SK-N-MC (cell line): ENCODE results near the gene SUSD5.
A peak's percentile ranks its signal among the peaks of the same experiment; 100 is the strongest.
"Not testable (repeated sequence)": the region's sequence is repeated elsewhere in the genome, so short reads cannot be mapped to it uniquely, and the experiment has no call there.

Experiments
- DNase-seq: peaks from one replicate; pipeline ENCODE4 v3.0.0-alpha.2; 2011; ENCODE audit warnings: low read depth, low spot score
- H3K27ac ChIP-seq: fragments of 200-600 bp; sonication (generic); 2 replicates; pipeline ENCODE4 v1.5.1; 2016; ENCODE audit warnings: mixed run types
- H3K36me3 ChIP-seq: fragments of 200-600 bp; sonication (generic); 2 replicates; pipeline ENCODE4 v1.6.1; 2017; ENCODE audit warnings: antibody characterized with exemption, low read length, mixed read lengths; ENCODE audit not compliant: insufficient read depth
- H3K4me3 ChIP-seq: fragments of 200-600 bp; sonication (generic); 2 replicates; pipeline ENCODE4 v1.5.1; 2016
- H3K9ac ChIP-seq: fragments of 200-600 bp; sonication (generic); 2 replicates; pipeline ENCODE4 v1.8.0; 2017; ENCODE audit warnings: mixed run types, mixed read lengths; ENCODE audit not compliant: insufficient read length
- H3K9me3 ChIP-seq: fragments of 200-600 bp; sonication (generic); 2 replicates; pipeline ENCODE4 v1.6.1; 2017; ENCODE audit warnings: low read depth, mild to moderate bottlenecking, antibody characterized with exemption, low read length, moderate library complexity, mixed read lengths
- EZH2 ChIP-seq: fragments of 200-600 bp; sonication (generic); IDR thresholded peaks from one replicate; pipeline ENCODE4 v1.6.1; 2017; ENCODE audit warnings: antibody characterized with exemption
- FOXP2 ChIP-seq: optimal IDR thresholded peaks from 2 replicates; pipeline ENCODE3; 2011; ENCODE audit warnings: mild to moderate bottlenecking, moderate library complexity; ENCODE audit not compliant: insufficient read depth; ENCODE audit errors: extremely low read length, control extremely low read depth
- POLR2AphosphoS5 ChIP-seq: IDR thresholded peaks from 2 replicates; pipeline ENCODE4 v1.6.1; 2012; ENCODE audit warnings: mild to moderate bottlenecking, low read depth, low read length, borderline replicate concordance

Gene SUSD5

GRCh38 chr3:33122991-33123390, 95.6 kb downstream of the SUSD5 start:
- no peak overlapping the region for H3K27ac ChIP-seq
- DNase-seq: no peak
- TF ChIP-seq FOXP2: no peak
- no peak for TF ChIP-seq EZH2
- TF ChIP-seq POLR2AphosphoS5: no peak
- no peaks in the 10 kb centered on the region for H3K9me3 ChIP-seq
- H3K4me3 ChIP-seq: no peak overlapping the region
- H3K9ac ChIP-seq: no peak overlapping the region
- H3K36me3 ChIP-seq: no peaks in the 10 kb centered on the region

GRCh38 chr3:33119891-33120290, 98.7 kb downstream of the SUSD5 start:
- no peaks in the 10 kb centered on the region for H3K9me3 ChIP-seq
- no peaks in the 10 kb centered on the region for H3K36me3 ChIP-seq
- no peak for TF ChIP-seq EZH2
- no peak for TF ChIP-seq FOXP2
- TF ChIP-seq POLR2AphosphoS5: no peak
- no peak overlapping the region for H3K4me3 ChIP-seq
- no peak overlapping the region for H3K9ac ChIP-seq
- H3K27ac ChIP-seq: no peak overlapping the region
- DNase-seq: no peak

DNA sequence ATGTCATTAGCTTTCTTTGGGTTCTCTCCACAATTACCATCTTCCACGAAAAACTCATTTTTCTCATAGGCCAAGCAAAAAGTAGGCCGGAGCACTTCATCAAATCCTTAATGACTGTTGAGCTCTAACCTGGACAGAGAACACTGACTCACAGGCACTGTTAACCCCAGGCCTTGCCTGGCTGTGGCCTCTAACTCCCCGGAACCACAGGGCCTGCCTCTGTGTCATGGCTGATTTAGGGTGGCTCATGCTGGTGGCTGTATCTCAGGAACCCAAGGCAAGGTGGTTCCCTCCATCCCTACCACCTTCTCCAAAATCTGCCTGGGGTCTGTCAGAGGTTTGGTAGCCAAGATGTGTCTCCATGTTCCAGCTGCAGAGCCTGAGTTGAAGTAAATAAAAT, 101.1 kb downstream of the SUSD5 start:
- H3K9ac ChIP-seq: no peak overlapping the region
- no peaks in the 10 kb centered on the region for H3K9me3 ChIP-seq
- H3K27ac ChIP-seq: no peak overlapping the region
- H3K4me3 ChIP-seq: no peak overlapping the region
- no peaks in the 10 kb centered on the region for H3K36me3 ChIP-seq
- TF ChIP-seq EZH2 (no peak), FOXP2 (no peak), POLR2AphosphoS5 (no peak)
- DNase-seq: no peak

DNA sequence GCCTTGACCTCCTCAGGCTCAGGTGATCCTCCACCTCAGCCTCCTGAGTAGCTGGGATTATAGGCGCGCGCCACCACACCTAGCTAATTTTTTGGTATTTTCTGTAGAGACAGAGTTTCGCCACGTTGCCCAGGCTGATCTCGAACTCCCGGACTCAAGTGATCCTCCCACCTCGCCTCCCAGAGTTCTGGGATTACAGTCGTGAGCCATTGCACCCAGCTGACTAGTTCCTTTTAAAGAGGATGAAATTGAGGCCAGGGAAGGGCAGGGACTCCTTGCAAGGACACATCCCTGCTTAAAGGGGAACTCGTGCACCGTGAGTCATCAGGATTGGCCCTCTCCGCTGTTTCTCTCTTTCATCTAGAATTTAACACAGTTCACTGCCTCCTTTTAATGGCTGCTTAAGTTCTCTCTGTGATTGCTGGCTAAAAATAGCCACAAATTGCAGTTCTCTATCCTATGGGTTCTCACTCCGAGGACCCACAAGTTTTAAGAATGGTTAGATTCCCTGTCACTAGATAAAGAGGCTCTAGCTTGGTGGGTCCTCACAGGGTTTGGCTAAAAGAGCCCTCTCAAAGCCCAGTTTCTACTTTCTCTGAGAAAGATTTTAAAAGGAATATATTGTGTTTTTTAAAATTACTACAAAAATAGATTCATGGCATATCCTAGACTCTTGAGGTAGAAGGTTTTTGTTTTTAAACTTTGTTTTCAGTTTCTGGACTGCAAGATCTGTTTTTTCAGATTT, 103.4 kb downstream of the SUSD5 start:
- no peak overlapping the region for H3K9ac ChIP-seq
- no peak for TF ChIP-seq EZH2
- no peak for TF ChIP-seq POLR2AphosphoS5
- TF ChIP-seq FOXP2: no peak
- H3K27ac ChIP-seq: peak overlapping the region; percentile 19; the same call in 1 of the 2 replicates

DNA sequence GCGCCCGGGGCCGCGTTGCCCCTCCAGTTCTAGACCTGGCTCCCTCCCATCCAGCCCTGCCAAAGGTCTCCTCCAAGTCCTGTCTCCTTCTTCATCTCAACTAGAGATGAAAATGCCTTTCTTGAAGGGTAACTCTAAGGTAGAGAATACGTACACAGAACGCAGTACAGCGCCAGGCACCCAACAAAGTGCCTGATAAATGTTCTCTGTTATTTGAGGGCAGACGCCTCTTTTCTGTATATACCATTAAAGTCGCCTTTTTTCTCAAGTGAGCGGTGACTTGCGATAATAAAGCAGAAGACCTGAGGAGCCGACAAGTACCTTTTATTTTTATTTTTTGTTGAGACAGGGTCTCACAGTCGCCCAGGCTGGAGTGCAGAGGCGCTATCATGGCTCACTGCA, 104.0 kb downstream of the SUSD5 start:
- Histone ChIP-seq H3K27ac (no peak overlapping the region), H3K9me3 (no peaks in the 10 kb centered on the region), H3K4me3 (peak overlapping the region; percentile 81), H3K9ac (no peak overlapping the region), H3K36me3 (no peaks in the 10 kb centered on the region)
- TF ChIP-seq EZH2 (no peak), FOXP2 (no peak), POLR2AphosphoS5 (no peak; the same call in 1 of the 2 replicates)
- no peak for DNase-seq

More for the DNA sequence above, 103.4 kb downstream of the SUSD5 start:
- no peak for DNase-seq
- no peaks in the 10 kb centered on the region for H3K36me3 ChIP-seq
- peak overlapping the region; percentile 81 for H3K4me3 ChIP-seq
- H3K9me3 ChIP-seq: no peaks in the 10 kb centered on the region

- DNase-seq: no peak
- Histone ChIP-seq H3K9me3 (no peaks in the 10 kb centered on the region), H3K27ac (peak within 1 kb of the TSS; percentile 19; the same call in 1 of the 2 replicates), H3K36me3 (no peaks in the 10 kb centered on the region), H3K9ac (peak within 1 kb of the TSS; percentile 59), H3K4me3 (peak within 1 kb of the TSS; percentile 81)
- peak; percentile 58 for TF ChIP-seq POLR2AphosphoS5
- TF ChIP-seq FOXP2: no peak
Measured at GRCh38 chr3:33113772-33114621, 104.6 kb downstream of the SUSD5 start, which contains the start of gene CRTAP. Gene CRTAP (plus strand): TSS chr3:33114014. CDS start chr3:33114078, 64 bp downstream.

- H3K4me3 ChIP-seq: no peak overlapping the region
- no peaks in the 10 kb centered on the region for H3K36me3 ChIP-seq
- H3K9me3 ChIP-seq: no peaks in the 10 kb centered on the region
- DNase-seq: no peak
- no peak overlapping the region for H3K27ac ChIP-seq
- H3K9ac ChIP-seq: no peak overlapping the region
- TF ChIP-seq POLR2AphosphoS5 (no peak), EZH2 (no peak), FOXP2 (no peak)
Measured at GRCh38 chr3:33111581-33111980, 107.0 kb downstream of the SUSD5 start.

GRCh38 chr3:33106854-33107253, 111.8 kb downstream of the SUSD5 start:
- H3K36me3 ChIP-seq, DNase-seq, H3K9me3 ChIP-seq: not testable (repeated sequence)

More at GRCh38 chr3:33106854-33107253, 111.8 kb downstream of the SUSD5 start:
- H3K9ac ChIP-seq, H3K27ac ChIP-seq, H3K4me3 ChIP-seq: not testable (repeated sequence)
